ENCODE results near the gene PRSS16. TPM values are rescaled to one million over a fixed set of nuclear protein-coding genes. Genes with fewer than 3 reads are reported as not detected.

The PRSS16 gene
- total RNA-seq, 1 experiment from 2014 or later = 16.4 TPM

GRCh38 chr6:27254566-27254965 lies 7.1 kb downstream of the PRSS16 start:
- POLR2A ChIA-PET = no interaction called here
- TF ChIP-seq CTCF (IDR thresholded peaks at IDR 0.05; ENCODE audit: insufficient read depth in 1 of 2, low read depth in 1 of 2, low read length in 1 of 2, severe bottlenecking in 1 of 2, unreplicated experiment in 1 of 2) = no peak

DNA sequence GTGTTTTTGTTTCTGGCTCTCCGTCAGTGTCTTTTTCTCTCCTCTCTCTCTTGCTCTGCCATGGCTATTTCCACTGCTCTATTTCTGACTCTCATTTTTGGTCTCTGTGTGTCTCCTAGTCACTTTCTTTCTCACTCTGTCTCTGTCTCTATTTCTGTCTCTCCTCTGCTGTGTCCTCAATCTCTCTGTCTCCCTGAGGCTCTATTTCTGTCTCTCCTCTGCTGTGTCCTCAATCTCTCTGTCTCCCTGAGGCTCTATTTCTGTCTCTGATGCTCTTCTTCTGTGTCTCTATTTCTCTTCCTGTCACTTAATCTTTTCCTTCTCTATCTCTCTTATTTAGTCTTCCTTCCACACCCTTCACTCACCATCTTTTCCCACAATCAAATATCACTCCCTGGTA lies 8.4 kb downstream of the PRSS16 start:
- H3K27ac Mint-ChIP-seq (ENCODE audit: unreplicated experiment) = no peak overlapping the region
- H3K9me3 ChIP-seq = no peaks in the 10 kb centered on the region
- intact Hi-C loops (cut with micrococcal nuclease; ENCODE audit: unreplicated experiment) = no loop called here
- H3K36me3 ChIP-seq (ENCODE audit: control insufficient read depth, insufficient read depth, low read length) = no peaks in the 10 kb centered on the region
- no peak for TF ChIP-seq CTCF (IDR thresholded peaks at IDR 0.05; ENCODE audit: insufficient read depth in 1 of 2, low read depth in 1 of 2, low read length in 1 of 2, severe bottlenecking in 1 of 2, unreplicated experiment in 1 of 2)
- no peak for DNase-seq
- no peak overlapping the region for H3K4me3 Mint-ChIP-seq (ENCODE audit: unreplicated experiment)
- no peak overlapping the region for H3K4me3 ChIP-seq (ENCODE audit: low read depth, low read length)
- H3K9me3 Mint-ChIP-seq (ENCODE audit: unreplicated experiment) = no peaks in the 10 kb centered on the region
- H3K4me1 Mint-ChIP-seq (ENCODE audit: low read depth, unreplicated experiment) = no peaks in the 10 kb centered on the region
- H3K36me3 Mint-ChIP-seq (ENCODE audit: insufficient read depth, unreplicated experiment) = peaks cover 5% of the 10 kb centered on the region
- H3K27me3 ChIP-seq (replicated peaks; ENCODE audit: control insufficient read depth, insufficient read depth, low read length) = no peaks in the 10 kb centered on the region
- ChIA-PET CTCF (no interaction called here), POLR2A (no interaction called here)
- H3K4me1 ChIP-seq = no peaks in the 10 kb centered on the region
- no TSS peak for BruUV-seq (replicated peaks)
- no peaks in the 10 kb centered on the region for H3K27me3 Mint-ChIP-seq (ENCODE audit: insufficient read depth, unreplicated experiment)

More at GRCh38 chr6:27254566-27254965, 7.1 kb downstream of the PRSS16 start:
- H3K4me3 ChIP-seq (ENCODE audit: low read depth, low read length) = no peak overlapping the region
- H3K36me3 ChIP-seq (ENCODE audit: control insufficient read depth, insufficient read depth, low read length) = no peaks in the 10 kb centered on the region
- no TSS peak for BruUV-seq (replicated peaks)
- H3K4me1 ChIP-seq = peaks cover 3% of the 10 kb centered on the region; the same call in 1 of the 2 replicates
- intact Hi-C loops (cut with micrococcal nuclease; ENCODE audit: unreplicated experiment) = no loop called here
- Mint-ChIP-seq H3K4me3 (ENCODE audit: unreplicated experiment) (no peak overlapping the region), H3K27ac (ENCODE audit: unreplicated experiment) (no peak overlapping the region), H3K9me3 (ENCODE audit: unreplicated experiment) (no peaks in the 10 kb centered on the region), H3K36me3 (ENCODE audit: insufficient read depth, unreplicated experiment) (peaks cover 9% of the 10 kb centered on the region), H3K4me1 (ENCODE audit: low read depth, unreplicated experiment) (peaks cover 7% of the 10 kb centered on the region), H3K27me3 (ENCODE audit: insufficient read depth, unreplicated experiment) (no peaks in the 10 kb centered on the region)
- no peaks in the 10 kb centered on the region for H3K9me3 ChIP-seq
- no peaks in the 10 kb centered on the region for H3K27me3 ChIP-seq (replicated peaks; ENCODE audit: control insufficient read depth, insufficient read depth, low read length)
- DNase-seq = no peak
- CTCF ChIA-PET = no interaction called here

- no peaks in the 10 kb centered on the region for H3K9me3 Mint-ChIP-seq (ENCODE audit: unreplicated experiment)
- Histone ChIP-seq H3K4me3 (ENCODE audit: low read depth, low read length) (no peak overlapping the region), H3K27me3 (replicated peaks; ENCODE audit: control insufficient read depth, insufficient read depth, low read length) (no peaks in the 10 kb centered on the region), H3K36me3 (ENCODE audit: control insufficient read depth, insufficient read depth, low read length) (no peaks in the 10 kb centered on the region), H3K4me1 (no peaks in the 10 kb centered on the region), H3K9me3 (no peaks in the 10 kb centered on the region)
- no peaks in the 10 kb centered on the region for H3K4me1 Mint-ChIP-seq (ENCODE audit: low read depth, unreplicated experiment)
- no peak overlapping the region for H3K27ac Mint-ChIP-seq (ENCODE audit: unreplicated experiment)
- ChIA-PET CTCF (interaction anchor here (1.0 kb wide), 1 partner anchor 8 kb away, joined by 9 read pairs; no protein-coding TSS in a partner anchor), POLR2A (no interaction called here)
- BruUV-seq (replicated peaks) = no TSS peak
- no peaks in the 10 kb centered on the region for H3K27me3 Mint-ChIP-seq (ENCODE audit: insufficient read depth, unreplicated experiment)
- TF ChIP-seq CTCF (IDR thresholded peaks at IDR 0.05; ENCODE audit: insufficient read depth in 1 of 2, low read depth in 1 of 2, low read length in 1 of 2, severe bottlenecking in 1 of 2, unreplicated experiment in 1 of 2) = no peak
- H3K4me3 Mint-ChIP-seq (ENCODE audit: unreplicated experiment) = no peak overlapping the region
- no peaks in the 10 kb centered on the region for H3K36me3 Mint-ChIP-seq (ENCODE audit: insufficient read depth, unreplicated experiment)
- no peak for DNase-seq
- intact Hi-C loops (cut with micrococcal nuclease; ENCODE audit: unreplicated experiment) = no loop called here
These were observed 12.9 kb downstream of the PRSS16 start for GRCh38 chr6:27260369-27260768.

All from Caco-2 (cell line).